Keratinocyte (primary cell): ENCODE data around the gene ARMC8. TPM values are rescaled to one million over a fixed set of nuclear protein-coding genes. Genes with fewer than 3 reads are reported as not detected.
"Not testable (repeated sequence)": the region's sequence is repeated elsewhere in the genome, so short reads cannot be mapped to it uniquely, and the experiment has no call there.

Experiments
- DNase-seq: peaks from one replicate; pipeline ENCODE4 v3.0.0-alpha.2; 2011; ENCODE audit warnings: low read depth, missing footprints, low spot score
- FAIRE-seq: peaks from 2 replicates; lab custom pipeline; 2011; peaks lifted over from hg19 to GRCh38; lab: Jason Lieb, UNC
- H2AFZ ChIP-seq: 2 replicates; pipeline ENCODE4 v1.6.0; 2012; ENCODE audit warnings: low read length, control low read depth, inconsistent platforms; ENCODE audit not compliant: control insufficient read depth
- H3K27ac ChIP-seq: 2 replicates; pipeline ENCODE4 v1.5.1; 2011; ENCODE audit warnings: low read length; ENCODE audit not compliant: control insufficient read depth, insufficient read depth
- H3K27me3 ChIP-seq: 3 replicates; pipeline ENCODE4 v1.6.0; 2011; ENCODE audit warnings: low read length; ENCODE audit not compliant: control insufficient read depth, insufficient read depth; ENCODE audit errors: extremely low read depth
- H3K36me3 ChIP-seq, 2 experiments: 2 replicates in 1 of 2; 3 replicates in 1 of 2; pipeline ENCODE4 v1.5.1; 2011; ENCODE audit warnings: low read length in 2 of 2, mild to moderate bottlenecking in 1 of 2; ENCODE audit not compliant: control insufficient read depth in 2 of 2, insufficient read depth in 2 of 2; ENCODE audit errors: extremely low read depth in 1 of 2
- H3K4me1 ChIP-seq: 3 replicates; pipeline ENCODE4 v1.5.1; 2011; ENCODE audit warnings: low read length; ENCODE audit not compliant: control insufficient read depth, insufficient read depth; ENCODE audit errors: extremely low read depth
- H3K4me2 ChIP-seq: 3 replicates; pipeline ENCODE4 v1.6.0; 2011; ENCODE audit warnings: low read depth, low read length; ENCODE audit not compliant: control insufficient read depth, insufficient read depth; ENCODE audit errors: extremely low read depth
- H3K4me3 ChIP-seq, 3 experiments: fragments of 200-600 bp in 1 of 3; sonication (generic) in 1 of 3; 2 replicates in 2 of 3; 3 replicates in 1 of 3; pipeline ENCODE4 v1.5.1; 2011 to 2016; ENCODE audit warnings: low read length in 3 of 3, mild to moderate bottlenecking in 3 of 3, control low read depth in 2 of 3, inconsistent platforms in 1 of 3, low read depth in 1 of 3, mixed read lengths in 1 of 3, mixed run types in 1 of 3, moderate library complexity in 1 of 3; ENCODE audit not compliant: control insufficient read depth in 2 of 3, insufficient read depth in 2 of 3; ENCODE audit errors: extremely low read depth in 1 of 3
- H3K79me2 ChIP-seq: 2 replicates; pipeline ENCODE4 v1.6.0; 2012; ENCODE audit warnings: low read length; ENCODE audit not compliant: control insufficient read depth, insufficient read depth
- H3K9ac ChIP-seq: 3 replicates; pipeline ENCODE4 v1.6.0; 2011; ENCODE audit warnings: low read length; ENCODE audit not compliant: control insufficient read depth, insufficient read depth; ENCODE audit errors: extremely low read depth
- H3K9me1 ChIP-seq: 3 replicates; pipeline ENCODE4 v1.6.0; 2011; ENCODE audit warnings: low read length; ENCODE audit not compliant: control insufficient read depth, insufficient read depth; ENCODE audit errors: extremely low read depth
- H3K9me3 ChIP-seq: 2 replicates; pipeline ENCODE4 v1.5.1; 2012; ENCODE audit warnings: low read depth, low read length; ENCODE audit not compliant: control insufficient read depth
- H4K20me1 ChIP-seq: 3 replicates; pipeline ENCODE4 v1.6.0; 2011; ENCODE audit warnings: low read length; ENCODE audit not compliant: control insufficient read depth, insufficient read depth; ENCODE audit errors: extremely low read depth
- EZH2 ChIP-seq: IDR thresholded peaks from one replicate; pipeline ENCODE4 v1.6.1; 2012; ENCODE audit warnings: inconsistent platforms, mild to moderate bottlenecking, low read length, moderate library complexity
- dilution Hi-C: fragments of 300-500 bp; cut with MboI; formaldehyde crosslinking; loops from one replicate; pipeline ENCODE4 v1.7.0; 2020; ENCODE audit warnings: low sequenced_read_pairs; ENCODE audit not compliant: extremely low pct_ligation_motif_present
- polyA plus RNA-seq, 5 experiments: library from polyadenylated mRNA; depleted of rRNA in 3 of 5; stranded (reverse) in 3 of 5; stranded (forward) in 1 of 5; unstranded in 1 of 5; fragments of >200 nt; gene quantifications; 1 replicate in 1 of 5; 2 replicates in 3 of 5; 3 replicates in 1 of 5; pipeline versions ENCODE4 v1.2.1 to v1.2.3, GENCODE V29; 2011 to 2012; ENCODE audit warnings: missing spikeins in 2 of 5, low read depth in 1 of 5, low replicate concordance in 1 of 5
- TF ChIP-seq, protein P1 (sequence below), 3 experiments: IDR thresholded peaks in 1 of 3; conservative IDR thresholded peaks in 1 of 3; optimal IDR thresholded peaks in 1 of 3; 2 replicates in 2 of 3; 3 replicates in 1 of 3; pipeline versions ENCODE3 to v1.5.1; 2011; ENCODE audit warnings: low read length in 3 of 3, mild to moderate bottlenecking in 3 of 3, moderate library complexity in 2 of 3, control low read depth in 1 of 3, inconsistent platforms in 1 of 3; ENCODE audit not compliant: insufficient read depth in 2 of 3; ENCODE audit errors: extremely low read depth in 1 of 3

Gene ARMC8
- polyA plus RNA-seq, 1 donor (not counting 4 experiments of a cell fraction or from before 2014, with no cell fraction given) = 50.8 TPM

DNA sequence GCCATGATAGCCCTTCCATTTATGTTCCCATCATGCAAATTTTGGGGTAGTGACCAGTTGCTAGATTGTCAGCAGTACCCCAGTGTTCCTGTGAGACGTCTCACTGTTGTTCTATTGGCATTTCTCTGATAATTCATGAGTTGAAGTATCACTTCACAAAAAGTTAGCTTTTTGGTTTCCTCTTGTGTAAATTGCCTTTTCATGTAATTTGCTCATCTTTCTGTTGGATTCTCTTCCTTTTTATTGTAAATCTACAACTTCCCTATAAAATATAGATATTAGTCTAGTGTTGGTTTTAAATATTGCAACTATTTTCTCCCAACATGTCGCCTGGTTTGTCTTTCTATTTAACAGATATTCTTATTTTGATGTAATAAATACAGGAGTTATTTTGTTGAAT, 47.4 kb upstream of the ARMC8 start:
- Histone ChIP-seq H3K27me3 (no peaks in the 10 kb centered on the region), H3K4me3 (no peak overlapping the region), H4K20me1 (no peaks in the 10 kb centered on the region), H3K9me1 (no peaks in the 10 kb centered on the region), H2AFZ (no peak overlapping the region), H3K9ac (no peak overlapping the region), H3K36me3 (no peaks in the 10 kb centered on the region), H3K79me2 (no peaks in the 10 kb centered on the region), H3K4me2 (no peak overlapping the region), H3K4me1 (no peaks in the 10 kb centered on the region), H3K9me3 (no peaks in the 10 kb centered on the region), H3K27ac (no peak overlapping the region)
- no peak for DNase-seq
- no peak for FAIRE-seq
- TF ChIP-seq, protein P1, sequence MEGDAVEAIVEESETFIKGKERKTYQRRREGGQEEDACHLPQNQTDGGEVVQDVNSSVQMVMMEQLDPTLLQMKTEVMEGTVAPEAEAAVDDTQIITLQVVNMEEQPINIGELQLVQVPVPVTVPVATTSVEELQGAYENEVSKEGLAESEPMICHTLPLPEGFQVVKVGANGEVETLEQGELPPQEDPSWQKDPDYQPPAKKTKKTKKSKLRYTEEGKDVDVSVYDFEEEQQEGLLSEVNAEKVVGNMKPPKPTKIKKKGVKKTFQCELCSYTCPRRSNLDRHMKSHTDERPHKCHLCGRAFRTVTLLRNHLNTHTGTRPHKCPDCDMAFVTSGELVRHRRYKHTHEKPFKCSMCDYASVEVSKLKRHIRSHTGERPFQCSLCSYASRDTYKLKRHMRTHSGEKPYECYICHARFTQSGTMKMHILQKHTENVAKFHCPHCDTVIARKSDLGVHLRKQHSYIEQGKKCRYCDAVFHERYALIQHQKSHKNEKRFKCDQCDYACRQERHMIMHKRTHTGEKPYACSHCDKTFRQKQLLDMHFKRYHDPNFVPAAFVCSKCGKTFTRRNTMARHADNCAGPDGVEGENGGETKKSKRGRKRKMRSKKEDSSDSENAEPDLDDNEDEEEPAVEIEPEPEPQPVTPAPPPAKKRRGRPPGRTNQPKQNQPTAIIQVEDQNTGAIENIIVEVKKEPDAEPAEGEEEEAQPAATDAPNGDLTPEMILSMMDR (optimal IDR thresholded peaks at IDR 0.05 in 1 of 3, IDR thresholded peaks at IDR 0.05 in 1 of 3, conservative IDR thresholded peaks at IDR 0.05 in 1 of 3; ENCODE audit: extremely low read depth in 1 of 3, insufficient read depth in 2 of 3, low read length in 3 of 3) = no peak
- TF ChIP-seq EZH2 = no peak
- dilution Hi-C loops = no loop called here

DNA sequence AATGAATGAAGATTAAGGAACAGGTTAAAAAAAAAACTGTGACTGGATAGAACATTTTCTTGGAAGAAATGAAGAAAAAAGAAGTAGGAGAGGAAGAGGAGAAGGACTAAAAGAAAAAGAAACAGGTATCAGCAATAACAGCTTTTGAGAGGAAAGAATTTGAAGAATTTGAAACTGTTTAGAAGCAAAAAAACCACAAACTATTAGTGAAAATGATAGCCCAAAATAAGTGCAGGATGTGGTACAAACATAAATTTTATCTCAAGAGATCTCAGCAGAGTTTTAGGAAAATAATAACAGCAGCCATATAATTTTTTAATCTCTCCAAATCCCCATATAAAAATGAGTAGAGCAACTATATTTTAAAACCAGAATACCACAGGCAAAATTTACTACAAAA, 46.2 kb upstream of the ARMC8 start:
- Histone ChIP-seq H3K27me3 (no peaks in the 10 kb centered on the region), H2AFZ (no peak overlapping the region), H3K9me3 (no peaks in the 10 kb centered on the region), H3K27ac (no peak overlapping the region), H3K9me1 (no peaks in the 10 kb centered on the region), H3K4me1 (no peaks in the 10 kb centered on the region), H3K36me3 (no peaks in the 10 kb centered on the region), H4K20me1 (no peaks in the 10 kb centered on the region), H3K4me3 (no peak overlapping the region), H3K4me2 (no peak overlapping the region), H3K79me2 (no peaks in the 10 kb centered on the region), H3K9ac (no peak overlapping the region)
- no peak for FAIRE-seq
- dilution Hi-C loops = no loop called here
- TF ChIP-seq, protein P1 (optimal IDR thresholded peaks at IDR 0.05 in 1 of 3, IDR thresholded peaks at IDR 0.05 in 1 of 3, conservative IDR thresholded peaks at IDR 0.05 in 1 of 3; ENCODE audit: extremely low read depth in 1 of 3, insufficient read depth in 2 of 3, low read length in 3 of 3) = no peak
- TF ChIP-seq EZH2 = no peak
- DNase-seq = no peak

DNA sequence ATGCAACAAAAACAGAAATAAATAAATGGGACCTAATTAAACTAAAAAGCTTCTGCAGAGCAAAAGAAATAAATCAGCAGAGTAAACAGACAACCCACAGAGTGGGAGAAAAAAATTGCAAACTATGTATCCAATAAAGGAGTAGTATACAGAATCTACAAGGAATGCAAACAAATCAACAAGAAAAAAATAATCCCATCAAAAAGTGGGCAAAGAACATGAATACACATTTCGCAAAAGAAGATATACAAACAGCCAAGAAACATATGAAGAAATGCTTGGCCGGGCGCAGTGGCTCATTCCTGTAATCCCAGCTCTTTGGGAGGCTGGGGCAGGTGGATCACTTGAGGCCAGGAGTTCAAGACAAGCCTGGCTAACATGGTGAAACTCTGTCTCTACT, 44.9 kb upstream of the ARMC8 start:
- H3K4me1 ChIP-seq, H3K4me2 ChIP-seq, DNase-seq, H3K4me3 ChIP-seq, H3K9me3 ChIP-seq, H3K36me3 ChIP-seq, H3K9me1 ChIP-seq, H4K20me1 ChIP-seq, H2AFZ ChIP-seq, FAIRE-seq, H3K79me2 ChIP-seq, H3K27me3 ChIP-seq, dilution Hi-C loops, H3K27ac ChIP-seq, H3K9ac ChIP-seq: not testable (repeated sequence)
